GM12892 (cell line): ENCODE results near the gene ARFGEF3.

Experiments used
- DNase-seq: peaks from one replicate; pipeline ENCODE4 v3.0.0; 2011; ENCODE audit not compliant: insufficient read length
- FAIRE-seq: peaks from 2 replicates; lab custom pipeline; 2011; peaks lifted over from hg19 to GRCh38; lab: Jason Lieb, UNC
- POLR2A ChIP-seq: IDR thresholded peaks from 2 replicates; pipeline ENCODE4 v1.6.1; 2011; ENCODE audit warnings: low read depth, low read length, control low read depth
- POLR2AphosphoS5 ChIP-seq: IDR thresholded peaks from 2 replicates; pipeline ENCODE4 v1.6.1; 2011; ENCODE audit warnings: low read depth, low read length, control low read depth
- TAF1 ChIP-seq: IDR thresholded peaks from 2 replicates; pipeline ENCODE4 v1.6.1; 2011; ENCODE audit warnings: low read depth, mild to moderate bottlenecking, control low read depth, low read length, borderline replicate concordance

Gene ARFGEF3

DNA sequence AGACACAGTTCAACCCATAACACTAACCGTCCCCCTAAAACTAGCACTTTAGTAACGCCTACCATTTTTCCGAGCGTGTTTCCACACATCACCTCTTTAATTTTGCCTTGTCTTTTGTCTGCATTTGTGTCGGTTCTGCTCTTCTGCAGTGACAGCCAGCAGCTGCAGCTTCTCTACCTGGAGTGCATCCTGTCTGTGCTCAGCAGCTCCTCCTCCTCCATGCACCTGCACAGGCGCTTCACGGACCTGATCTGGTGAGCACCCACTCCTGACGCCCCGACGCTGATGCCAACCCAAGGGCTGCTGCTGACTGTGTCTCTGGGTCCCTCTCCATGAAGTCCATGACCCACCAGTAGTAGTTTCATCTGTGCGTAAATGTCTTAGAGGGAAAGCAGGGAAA, 92.0 kb downstream of the ARFGEF3 start:
- DNase-seq (no peak), FAIRE-seq (no peak)
- no peak for TF ChIP-seq POLR2AphosphoS5
- TF ChIP-seq TAF1 = no peak
- TF ChIP-seq POLR2A = no peak

DNA sequence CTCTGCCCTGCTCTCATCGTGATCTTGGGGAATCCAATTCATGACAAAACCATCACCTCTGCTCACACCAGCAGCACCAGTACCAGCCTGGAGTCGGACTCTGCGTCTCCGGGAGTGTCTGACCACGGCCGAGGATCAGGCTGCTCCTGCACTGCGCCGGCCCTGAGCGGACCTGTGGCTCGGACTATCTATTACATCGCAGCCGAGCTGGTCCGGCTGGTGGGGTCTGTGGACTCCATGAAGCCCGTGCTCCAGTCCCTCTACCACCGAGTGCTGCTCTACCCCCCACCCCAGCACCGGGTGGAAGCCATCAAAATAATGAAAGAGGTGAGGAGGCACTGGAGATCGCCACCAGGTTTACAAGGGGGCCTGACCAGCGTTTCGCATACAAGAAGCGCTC, 93.7 kb downstream of the ARFGEF3 start:
- TF ChIP-seq POLR2A (no peak), POLR2AphosphoS5 (no peak), TAF1 (no peak)
- FAIRE-seq (no peak), DNase-seq (no peak)

DNA sequence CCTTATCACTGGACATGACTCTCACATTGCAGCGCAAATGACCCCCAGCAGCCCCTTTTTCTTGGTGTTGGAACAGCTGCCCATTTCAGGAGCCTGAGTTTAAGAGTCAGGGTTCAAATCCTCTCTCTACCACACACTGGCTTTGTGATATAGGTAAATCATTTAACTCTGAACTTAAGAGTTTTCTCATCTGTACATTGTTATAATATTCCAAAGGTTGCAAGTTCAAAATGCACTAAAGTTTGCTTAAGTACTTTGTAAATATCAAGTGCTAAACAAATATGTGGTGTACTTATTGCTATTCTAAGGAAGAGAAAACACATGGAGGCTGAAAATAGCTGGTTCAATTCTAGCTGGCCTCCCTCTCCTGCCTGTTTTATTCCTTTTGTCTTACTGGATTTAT, 95.9 kb downstream of the ARFGEF3 start:
- FAIRE-seq (no peak), DNase-seq (no peak)
- no peak for TF ChIP-seq POLR2AphosphoS5
- no peak for TF ChIP-seq POLR2A
- TF ChIP-seq TAF1 = no peak

DNA sequence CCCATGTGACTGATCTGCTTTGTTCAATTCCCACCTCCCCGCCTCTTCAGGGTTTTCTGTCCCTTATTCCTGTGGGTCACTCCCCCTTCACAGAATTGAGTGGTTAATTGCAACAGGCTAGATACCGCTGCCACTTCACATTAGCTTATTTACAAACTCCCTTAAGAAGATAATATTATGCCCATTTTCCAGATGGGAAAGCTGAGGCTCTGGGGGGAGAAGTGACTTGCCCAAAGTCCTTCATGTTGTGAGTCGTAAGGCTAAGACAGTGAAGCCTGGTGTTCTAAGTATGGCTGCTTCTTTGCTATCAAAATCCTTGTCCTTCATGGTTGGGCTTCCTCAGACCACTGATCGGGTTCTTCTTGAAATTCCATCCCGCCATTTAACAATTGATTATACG, 96.5 kb downstream of the ARFGEF3 start:
- TF ChIP-seq POLR2A (no peak), POLR2AphosphoS5 (no peak), TAF1 (no peak)
- FAIRE-seq = no peak
- no peak for DNase-seq

DNA sequence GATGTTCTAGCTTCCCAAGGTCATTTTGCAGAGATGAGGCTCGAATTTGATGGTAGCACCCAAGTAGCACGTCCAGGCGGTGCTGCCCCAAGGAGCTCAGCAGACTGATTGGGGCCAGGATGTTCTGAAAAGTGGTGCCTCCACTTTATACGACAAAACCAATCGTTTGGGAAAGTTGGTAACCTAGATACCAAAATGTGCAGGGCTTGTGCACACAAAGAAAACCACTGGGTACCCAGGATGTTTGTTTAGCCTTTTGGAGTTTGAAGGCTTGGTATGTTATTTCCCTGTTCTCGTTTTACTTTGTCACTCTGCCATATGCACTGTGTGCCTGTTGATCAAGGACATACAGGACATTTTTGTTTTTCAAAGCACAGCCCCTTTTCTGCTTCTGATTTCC, 97.3 kb downstream of the ARFGEF3 start:
- no peak for DNase-seq
- TF ChIP-seq POLR2AphosphoS5 (no peak), TAF1 (no peak), POLR2A (no peak)
- no peak for FAIRE-seq

DNA sequence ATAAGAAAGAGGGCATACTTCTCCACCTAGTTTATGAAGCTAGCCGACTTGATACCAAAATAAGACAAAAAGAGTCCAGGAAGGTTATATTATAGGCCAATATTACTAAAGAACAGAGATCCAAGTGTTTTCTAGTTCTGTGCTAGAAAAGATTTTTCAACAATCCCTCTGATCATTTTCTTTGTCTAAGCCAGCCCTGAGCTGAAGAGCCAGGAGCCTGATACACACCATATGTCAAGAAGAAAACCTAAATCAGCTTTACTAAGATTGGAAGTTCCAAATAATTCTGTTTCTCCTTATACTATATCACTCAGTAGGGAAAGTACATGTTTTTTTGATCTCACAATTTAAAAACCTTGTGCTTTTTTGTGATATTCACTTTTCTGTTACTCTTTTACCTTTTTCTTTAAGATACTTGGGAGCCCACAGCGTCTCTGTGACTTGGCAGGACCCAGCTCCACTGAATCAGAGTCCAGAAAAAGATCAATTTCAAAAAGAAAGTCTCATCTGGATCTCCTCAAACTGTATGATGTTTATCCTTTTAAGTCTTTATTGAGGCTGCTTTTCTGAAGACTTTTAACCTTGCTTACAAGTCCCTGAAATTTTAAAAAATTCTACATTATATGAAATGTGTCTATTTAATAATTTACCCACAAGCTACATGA, 99.5 kb downstream of the ARFGEF3 start:
- TF ChIP-seq TAF1 (no peak), POLR2A (no peak), POLR2AphosphoS5 (no peak)
- no peak for DNase-seq
- no peak for FAIRE-seq

DNA sequence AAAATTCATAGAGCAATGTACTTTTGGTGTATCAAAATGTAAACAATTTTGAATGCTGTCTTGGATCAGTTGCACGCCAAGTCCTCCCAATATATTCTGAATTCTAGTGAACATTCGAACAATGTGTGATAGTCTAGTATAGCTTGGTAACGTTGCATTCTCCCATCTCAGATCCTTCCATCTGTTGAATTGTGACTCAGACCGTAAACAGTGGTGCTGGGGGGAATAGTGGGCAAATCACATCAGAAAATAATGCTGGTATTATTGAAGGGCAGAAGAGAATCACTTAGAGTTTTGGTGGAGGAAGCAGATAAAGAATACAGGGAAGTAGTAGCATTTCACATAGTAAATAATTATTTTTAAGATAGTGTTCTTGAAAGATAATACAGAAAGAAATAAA, 102.2 kb downstream of the ARFGEF3 start:
- DNase-seq (no peak), FAIRE-seq (no peak)
- no peak for TF ChIP-seq POLR2AphosphoS5
- no peak for TF ChIP-seq TAF1
- TF ChIP-seq POLR2A = no peak

DNA sequence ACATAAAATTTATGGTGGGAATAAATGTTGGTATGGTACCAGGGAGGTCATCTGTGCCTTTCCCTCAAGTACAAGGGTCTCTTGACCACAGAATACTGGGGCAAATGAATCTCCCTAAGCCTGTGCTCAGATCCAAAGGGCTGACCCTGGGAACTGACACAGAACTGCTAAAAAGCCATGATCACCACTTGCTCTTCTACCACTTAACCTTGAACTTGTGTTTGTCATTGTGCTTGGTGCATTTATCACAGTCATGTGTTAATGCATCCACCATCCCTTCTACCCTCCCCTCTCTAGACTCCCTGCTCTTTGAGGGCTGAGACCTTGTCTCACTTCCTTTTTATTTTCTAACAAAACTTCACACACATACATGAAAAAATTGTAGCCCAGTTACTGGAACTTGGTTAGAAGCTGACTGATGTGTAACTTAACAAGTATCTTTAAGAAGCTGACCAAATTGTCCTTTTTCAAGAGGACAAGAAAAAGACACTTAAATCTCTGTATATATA, 102.7 kb downstream of the ARFGEF3 start:
- TF ChIP-seq TAF1 (no peak), POLR2AphosphoS5 (no peak), POLR2A (no peak)
- DNase-seq (no peak), FAIRE-seq (no peak)

DNA sequence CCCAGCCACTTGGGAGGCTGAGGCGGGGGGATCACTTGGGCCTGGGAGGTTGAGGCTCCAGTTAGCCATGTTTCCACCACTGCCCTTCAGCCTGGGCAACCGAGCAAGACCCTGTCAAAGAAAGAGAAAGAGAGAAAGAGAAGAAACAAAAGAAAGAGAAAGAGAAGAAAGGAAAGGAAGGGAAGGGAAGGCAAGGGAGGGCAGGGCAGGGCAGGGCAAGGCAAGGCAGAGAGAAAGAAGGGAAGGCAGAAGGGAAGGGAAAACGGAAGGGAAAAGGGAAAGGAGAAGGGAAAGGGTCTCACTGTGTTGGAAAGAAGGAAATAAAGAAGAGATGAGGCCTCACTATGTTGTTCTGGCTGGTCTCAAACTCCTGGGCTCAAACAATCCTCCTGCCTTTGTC, 104.4 kb downstream of the ARFGEF3 start:
- TF ChIP-seq POLR2AphosphoS5 (no peak), POLR2A (no peak), TAF1 (no peak)
- DNase-seq (no peak), FAIRE-seq (no peak)

DNA sequence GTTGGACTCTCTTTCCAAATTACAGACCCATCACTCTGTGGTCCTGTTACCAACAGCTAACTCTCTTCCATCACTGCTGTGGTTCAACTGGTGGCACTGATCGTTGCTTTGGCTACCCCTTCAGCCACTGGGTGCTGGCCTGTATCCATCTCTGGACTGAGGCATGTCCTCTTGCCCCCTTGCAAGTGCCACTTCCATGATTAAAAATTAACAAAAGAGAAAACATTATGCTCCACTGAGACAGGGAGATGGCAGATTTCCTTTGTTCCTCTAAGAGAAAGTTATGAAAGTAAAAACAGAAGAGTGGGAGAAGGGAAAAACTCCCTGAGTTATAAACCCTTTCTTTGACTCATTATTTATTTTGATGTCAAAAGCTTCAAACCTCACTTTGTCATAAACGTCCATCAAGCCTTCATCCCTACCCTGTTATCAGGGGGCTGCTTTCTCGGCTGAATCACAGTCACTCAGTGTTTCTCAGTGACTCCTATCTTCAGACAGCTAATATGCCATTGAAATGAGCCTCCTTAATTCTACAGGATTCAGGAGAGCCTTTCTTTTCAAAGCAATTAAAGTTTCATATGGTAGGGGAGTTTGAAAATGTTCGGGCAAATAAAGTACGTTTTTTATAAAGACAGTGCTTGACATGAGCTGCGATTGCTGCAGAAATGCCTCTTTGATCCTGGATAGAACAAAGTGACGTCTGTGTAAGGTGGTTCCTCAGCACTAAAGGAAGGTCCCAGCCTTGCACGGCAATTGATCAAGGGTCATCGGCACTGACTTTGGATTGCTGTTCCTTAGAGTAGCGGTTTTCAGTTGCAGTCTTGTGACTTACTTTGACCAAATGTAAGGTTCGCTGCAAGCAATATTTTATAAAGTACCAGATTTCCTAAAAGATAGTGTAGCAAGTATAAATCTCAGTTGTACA, 106.5 kb downstream of the ARFGEF3 start:
- DNase-seq (no peak), FAIRE-seq (no peak)
- TF ChIP-seq POLR2A = no peak
- TF ChIP-seq TAF1 = no peak
- no peak for TF ChIP-seq POLR2AphosphoS5

DNA sequence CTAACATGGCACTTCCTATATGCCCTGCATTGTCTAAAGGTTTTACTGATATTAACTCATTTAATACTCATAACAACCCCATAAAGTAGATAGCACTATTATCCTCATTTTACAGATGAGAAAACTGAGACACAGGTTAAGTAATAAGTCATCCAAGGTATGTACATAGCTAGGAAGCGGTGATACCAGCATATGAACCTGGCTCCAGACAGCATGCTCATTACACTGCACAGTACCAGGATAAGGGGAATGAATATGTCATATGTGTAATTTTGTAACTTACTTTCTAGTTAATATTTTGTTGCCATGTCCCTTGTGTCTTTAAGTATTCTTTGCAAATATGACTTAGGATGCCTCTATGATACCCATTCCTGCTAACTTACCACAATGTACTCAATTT, 109.7 kb downstream of the ARFGEF3 start:
- TF ChIP-seq TAF1 (no peak), POLR2AphosphoS5 (no peak), POLR2A (no peak)
- FAIRE-seq = no peak
- no peak for DNase-seq
